Osteocyte (in vitro differentiated cells): ENCODE data around the gene CD180. TPM values are rescaled to one million over a fixed set of nuclear protein-coding genes. Genes with fewer than 3 reads are reported as not detected.

ENCODE experiments used
- DNase-seq: peaks from one replicate; pipeline ENCODE4 v3.0.0; 2021; ENCODE audit warnings: mixed read lengths; ENCODE audit not compliant: unreplicated experiment; ENCODE audit errors: extremely low spot score
- H3K27ac Mint-ChIP-seq: one replicate; pipeline ENCODE4 v1.8.0; 2021; ENCODE audit warnings: mild to moderate bottlenecking, mixed read lengths; ENCODE audit not compliant: unreplicated experiment
- H3K27me3 Mint-ChIP-seq: one replicate; pipeline ENCODE4 v1.8.0; 2021; ENCODE audit warnings: mixed read lengths; ENCODE audit not compliant: unreplicated experiment
- H3K36me3 Mint-ChIP-seq: one replicate; pipeline ENCODE4 v1.8.0; 2021; ENCODE audit warnings: mixed read lengths; ENCODE audit not compliant: unreplicated experiment
- H3K4me1 Mint-ChIP-seq: one replicate; pipeline ENCODE4 v1.8.0; 2021; ENCODE audit warnings: mixed read lengths; ENCODE audit not compliant: unreplicated experiment
- H3K4me3 Mint-ChIP-seq: one replicate; pipeline ENCODE4 v1.8.0; 2021; ENCODE audit warnings: mild to moderate bottlenecking, moderate library complexity, mixed read lengths; ENCODE audit not compliant: unreplicated experiment
- H3K9me3 Mint-ChIP-seq: one replicate; pipeline ENCODE4 v1.8.0; 2021; ENCODE audit warnings: mixed read lengths; ENCODE audit not compliant: unreplicated experiment
- CTCF ChIP-seq: fragments of 200-600 bp; sonication (generic); IDR thresholded peaks from 2 replicates; pipeline ENCODE4 v1.5.0; 2021; ENCODE audit warnings: antibody characterized with exemption, mild to moderate bottlenecking, moderate library complexity
- total RNA-seq: library from RNA; stranded (reverse); gene quantifications from 2 replicates; pipeline ENCODE4 v1.2.1, GENCODE V29; 2021

The CD180 gene
- total RNA-seq, 1 donor from 2014 or later = not detected

GRCh38 chr5:67163863-67164595 is 32.6 kb downstream of the CD180 start:
- no peak overlapping the region for H3K27ac Mint-ChIP-seq
- no peaks in the 10 kb centered on the region for H3K9me3 Mint-ChIP-seq
- peaks cover 15% of the 10 kb centered on the region for H3K4me1 Mint-ChIP-seq

GRCh38 chr5:67163231-67163756 is 33.3 kb downstream of the CD180 start:
- Mint-ChIP-seq H3K9me3 (no peaks in the 10 kb centered on the region), H3K4me3 (no peak overlapping the region), H3K27ac (no peak overlapping the region), H3K36me3 (peaks cover 11% of the 10 kb centered on the region), H3K4me1 (peaks cover 15% of the 10 kb centered on the region), H3K27me3 (no peaks in the 10 kb centered on the region)
- DNase-seq = no peak
- no peak for TF ChIP-seq CTCF

More at GRCh38 chr5:67163863-67164595, 32.6 kb downstream of the CD180 start:
- DNase-seq = peak; percentile 84
- H3K27me3 Mint-ChIP-seq = no peaks in the 10 kb centered on the region
- peaks cover 11% of the 10 kb centered on the region for H3K36me3 Mint-ChIP-seq
- TF ChIP-seq CTCF = no peak
- no peak overlapping the region for H3K4me3 Mint-ChIP-seq

GRCh38 chr5:67161767-67162166 is 34.8 kb downstream of the CD180 start:
- no peak overlapping the region for H3K4me3 Mint-ChIP-seq
- H3K27me3 Mint-ChIP-seq = no peaks in the 10 kb centered on the region
- no peak overlapping the region for H3K27ac Mint-ChIP-seq
- H3K4me1 Mint-ChIP-seq = peaks cover 15% of the 10 kb centered on the region
- no peak for DNase-seq
- peaks cover 9% of the 10 kb centered on the region for H3K36me3 Mint-ChIP-seq
- TF ChIP-seq CTCF = no peak
- H3K9me3 Mint-ChIP-seq = no peaks in the 10 kb centered on the region

GRCh38 chr5:67160985-67161384 is 35.6 kb downstream of the CD180 start:
- H3K27me3 Mint-ChIP-seq = no peaks in the 10 kb centered on the region
- peaks cover 9% of the 10 kb centered on the region for H3K36me3 Mint-ChIP-seq
- H3K9me3 Mint-ChIP-seq = no peaks in the 10 kb centered on the region
- peak overlapping the region; percentile 25 for H3K27ac Mint-ChIP-seq
- H3K4me1 Mint-ChIP-seq = peaks cover 15% of the 10 kb centered on the region
- DNase-seq = no peak
- TF ChIP-seq CTCF = no peak
- H3K4me3 Mint-ChIP-seq = no peak overlapping the region

GRCh38 chr5:67160272-67160671 is 36.3 kb downstream of the CD180 start:
- Mint-ChIP-seq H3K36me3 (peaks cover 9% of the 10 kb centered on the region), H3K27ac (no peak overlapping the region), H3K27me3 (no peaks in the 10 kb centered on the region), H3K9me3 (no peaks in the 10 kb centered on the region), H3K4me3 (no peak overlapping the region), H3K4me1 (peaks cover 15% of the 10 kb centered on the region)
- TF ChIP-seq CTCF = no peak
- no peak for DNase-seq
